Tibial nerve (tissue), 4 donors: ENCODE results near the gene PPIP5K2.

Source experiments
- CTCF ChIP-seq, 5 experiments: fragments of 200-600 bp in 3 of 5; fragments of 450-650 bp in 2 of 5; sonication (generic) in 3 of 5; IDR thresholded peaks; one replicate each; pipeline ENCODE4 v1.5.1; 2016 to 2019; ENCODE audit warnings: antibody characterized with exemption in 5 of 5, mild to moderate bottlenecking in 3 of 5, moderate library complexity in 2 of 5
- EP300 ChIP-seq, 2 donors: sonication (generic); formaldehyde crosslinking; IDR thresholded peaks; one replicate each; pipeline ENCODE4 v1.6.1; 2017; ENCODE audit warnings: antibody characterized with exemption in 2 of 2, mild to moderate bottlenecking in 1 of 2
- POLR2A ChIP-seq, 2 donors: fragments of 450-650 bp; IDR thresholded peaks; one replicate each; pipeline ENCODE4 v1.6.1; 2017; ENCODE audit warnings: antibody characterized with exemption in 2 of 2, mild to moderate bottlenecking in 2 of 2, moderate library complexity in 2 of 2

DNA sequence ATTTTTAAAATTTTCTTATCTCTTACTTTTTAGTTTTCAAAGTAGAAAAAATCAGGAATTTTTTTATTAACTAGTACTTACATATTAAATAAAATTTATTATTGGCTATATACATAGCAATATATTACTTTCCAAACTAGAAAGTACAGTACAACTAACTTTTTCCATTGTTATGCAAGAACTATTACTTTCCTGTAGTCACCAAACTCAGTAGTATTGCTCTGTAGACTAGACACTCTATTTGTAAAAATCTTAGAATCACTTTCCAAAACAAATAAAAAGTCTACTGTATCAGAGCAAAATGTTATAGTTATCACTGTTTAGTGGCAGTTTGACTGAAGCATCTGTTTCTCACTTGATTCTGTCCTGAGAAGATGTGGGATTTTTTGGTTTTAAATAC lies 83.1 kb downstream of the PPIP5K2 start:
- TF ChIP-seq CTCF (IDR thresholded peaks at IDR 0.05) (no peak), EP300 (IDR thresholded peaks at IDR 0.05) (no peak), POLR2A (IDR thresholded peaks at IDR 0.05) (no peak)
